PC-9 (cell line): ENCODE results near the gene GFRA1. TPM values are rescaled to one million over a fixed set of nuclear protein-coding genes. Genes with fewer than 3 reads are reported as not detected.

Source experiments
- BruUV-seq: library from RNA; stranded (reverse); fragments of 400-500 nt; replicated peaks from 2 replicates; lab custom pipeline; 2021; lab: Mats Ljungman, UMichigan
- CTCF ChIA-PET: fragments of 300-600 bp; sonication (Branson Sonifier 250); formaldehyde crosslinking; loops from one replicate; lab custom pipeline; 2022; ENCODE audit warnings: antibody characterized with exemption; lab: Charles Lee
- POLR2A ChIA-PET: fragments of 300-600 bp; sonication (Branson Sonifier 250); formaldehyde crosslinking; loops from one replicate; lab custom pipeline; 2022; ENCODE audit warnings: antibody characterized with exemption; ENCODE audit not compliant: unreplicated experiment; lab: Charles Lee
- DNase-seq, 2 experiments: peaks; one replicate each; pipeline versions ENCODE4 v3.0.0 to v3.0.0-alpha.2; 2015 to 2022; ENCODE audit warnings: mixed read lengths in 1 of 2
- H2AFZ ChIP-seq: fragments of 200-600 bp; sonication (generic); 2 replicates; pipeline ENCODE4 v1.8.1; 2017; ENCODE audit warnings: antibody characterized with exemption
- H3F3A ChIP-seq: fragments of 200-600 bp; sonication (generic); 2 replicates; pipeline ENCODE4 v1.8.1; 2017; ENCODE audit warnings: antibody characterized with exemption, mild to moderate bottlenecking, low read depth; ENCODE audit not compliant: insufficient read depth
- H3K27ac ChIP-seq: fragments of 200-600 bp; sonication (generic); 2 replicates; pipeline ENCODE4 v1.6.1; 2016; ENCODE audit warnings: mixed run types
- H3K27me3 ChIP-seq: fragments of 200-600 bp; sonication (generic); 2 replicates; pipeline ENCODE4 v1.6.1; 2016; ENCODE audit warnings: low read depth, mixed run types; ENCODE audit not compliant: insufficient read depth
- H3K36me3 ChIP-seq: fragments of 200-600 bp; sonication (generic); 2 replicates; pipeline ENCODE4 v1.6.1; 2016; ENCODE audit warnings: low read depth, mixed run types
- H3K4me1 ChIP-seq: fragments of 200-600 bp; sonication (generic); replicated peaks from 2 replicates; pipeline ENCODE4 v1.6.1; 2016; ENCODE audit warnings: mixed run types; ENCODE audit not compliant: insufficient read depth
- H3K4me2 ChIP-seq: fragments of 200-600 bp; sonication (generic); 2 replicates; pipeline ENCODE4 v1.6.1; 2017; ENCODE audit warnings: mixed run types
- H3K4me3 ChIP-seq: fragments of 200-600 bp; sonication (generic); 2 replicates; pipeline ENCODE4 v1.6.1; 2016; ENCODE audit warnings: mixed run types
- H3K79me2 ChIP-seq: fragments of 200-600 bp; sonication (generic); 2 replicates; pipeline ENCODE4 v1.6.1; 2017; ENCODE audit warnings: low read depth, mixed run types
- H3K9me2 ChIP-seq: fragments of 200-600 bp; sonication (generic); 2 replicates; pipeline ENCODE4 v1.8.1; 2017; ENCODE audit warnings: mild to moderate bottlenecking; ENCODE audit not compliant: insufficient read depth
- H3K9me3 ChIP-seq: fragments of 200-600 bp; sonication (generic); 2 replicates; pipeline ENCODE4 v1.8.1; 2016; ENCODE audit warnings: low read depth; ENCODE audit not compliant: insufficient read depth
- H4K20me1 ChIP-seq: fragments of 200-600 bp; sonication (generic); 2 replicates; pipeline ENCODE4 v1.8.1; 2017; ENCODE audit not compliant: insufficient read depth
- EZH2 ChIP-seq: fragments of 200-600 bp; sonication (generic); IDR thresholded peaks from 2 replicates; pipeline ENCODE4 v1.8.0; 2017; ENCODE audit warnings: antibody characterized with exemption, low read depth
- intact Hi-C: fragments of 100-400 bp; cut with micrococcal nuclease; formaldehyde crosslinking; loops from one replicate; pipeline ENCODE4 v1.10.0; 2022; ENCODE audit not compliant: unreplicated experiment
- total RNA-seq: library from RNA; stranded (reverse); gene quantifications from 2 replicates; pipeline ENCODE4 v1.2.3, GENCODE V29; 2021
- TF ChIP-seq, protein P1 (sequence below): fragments of 200-600 bp; sonication (generic); conservative IDR thresholded peaks from 2 replicates; pipeline ENCODE4 v1.6.1; 2017; ENCODE audit warnings: mixed run types, antibody characterized with exemption, mild to moderate bottlenecking, moderate library complexity

GFRA1 gene
- total RNA-seq, 1 experiment from 2014 or later: 0.11 TPM

- H3K27ac ChIP-seq: no peak overlapping the region
- H3K9me3 ChIP-seq: no peaks in the 10 kb centered on the region
- H2AFZ ChIP-seq: no peak overlapping the region
- no peaks in the 10 kb centered on the region for H3K36me3 ChIP-seq
- intact Hi-C loops: no loop called here
- POLR2A ChIA-PET: no interaction called here
- no peaks in the 10 kb centered on the region for H3K9me2 ChIP-seq
- H3K4me2 ChIP-seq: no peak overlapping the region
- DNase-seq: no peak
- H3K4me3 ChIP-seq: no peak overlapping the region
- no peaks in the 10 kb centered on the region for H3F3A ChIP-seq
- no peaks in the 10 kb centered on the region for H3K4me1 ChIP-seq
- CTCF ChIA-PET: no interaction called here
- no peaks in the 10 kb centered on the region for H4K20me1 ChIP-seq
- TF ChIP-seq, protein P1, sequence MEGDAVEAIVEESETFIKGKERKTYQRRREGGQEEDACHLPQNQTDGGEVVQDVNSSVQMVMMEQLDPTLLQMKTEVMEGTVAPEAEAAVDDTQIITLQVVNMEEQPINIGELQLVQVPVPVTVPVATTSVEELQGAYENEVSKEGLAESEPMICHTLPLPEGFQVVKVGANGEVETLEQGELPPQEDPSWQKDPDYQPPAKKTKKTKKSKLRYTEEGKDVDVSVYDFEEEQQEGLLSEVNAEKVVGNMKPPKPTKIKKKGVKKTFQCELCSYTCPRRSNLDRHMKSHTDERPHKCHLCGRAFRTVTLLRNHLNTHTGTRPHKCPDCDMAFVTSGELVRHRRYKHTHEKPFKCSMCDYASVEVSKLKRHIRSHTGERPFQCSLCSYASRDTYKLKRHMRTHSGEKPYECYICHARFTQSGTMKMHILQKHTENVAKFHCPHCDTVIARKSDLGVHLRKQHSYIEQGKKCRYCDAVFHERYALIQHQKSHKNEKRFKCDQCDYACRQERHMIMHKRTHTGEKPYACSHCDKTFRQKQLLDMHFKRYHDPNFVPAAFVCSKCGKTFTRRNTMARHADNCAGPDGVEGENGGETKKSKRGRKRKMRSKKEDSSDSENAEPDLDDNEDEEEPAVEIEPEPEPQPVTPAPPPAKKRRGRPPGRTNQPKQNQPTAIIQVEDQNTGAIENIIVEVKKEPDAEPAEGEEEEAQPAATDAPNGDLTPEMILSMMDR: no peak
- TF ChIP-seq EZH2: no peak
- no peaks in the 10 kb centered on the region for H3K27me3 ChIP-seq
- no peaks in the 10 kb centered on the region for H3K79me2 ChIP-seq
- no TSS peak for BruUV-seq
These were observed 33.8 kb upstream of the GFRA1 start for GRCh38 chr10:116306847-116307246.

DNA sequence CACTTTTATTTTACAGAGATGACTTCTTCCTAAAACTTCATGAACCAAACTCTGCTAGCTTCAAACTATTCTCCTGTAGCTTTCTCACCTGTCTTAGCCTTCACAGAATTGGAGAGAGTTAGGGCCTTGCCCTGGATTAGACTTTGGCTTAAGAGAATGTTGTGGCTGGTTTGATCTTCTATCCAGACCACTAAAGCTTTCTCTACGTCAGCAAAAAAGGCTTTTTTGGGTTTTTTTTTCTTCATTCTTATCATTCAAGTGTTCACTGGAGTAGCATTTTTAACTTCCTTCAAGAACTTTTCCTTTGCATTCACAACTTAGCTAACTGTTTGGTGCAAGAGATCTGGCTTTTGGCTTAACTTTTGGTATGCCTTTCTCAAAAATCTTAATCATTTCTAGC lies 31.9 kb upstream of the GFRA1 start:
- Histone ChIP-seq H3K27me3 (no peaks in the 10 kb centered on the region), H3K9me3 (no peaks in the 10 kb centered on the region), H3F3A (no peaks in the 10 kb centered on the region), H3K4me2 (no peak overlapping the region), H3K79me2 (no peaks in the 10 kb centered on the region), H3K4me3 (no peak overlapping the region), H3K9me2 (no peaks in the 10 kb centered on the region), H3K4me1 (no peaks in the 10 kb centered on the region), H3K36me3 (no peaks in the 10 kb centered on the region), H2AFZ (no peak overlapping the region), H3K27ac (no peak overlapping the region), H4K20me1 (no peaks in the 10 kb centered on the region)
- DNase-seq: no peak
- intact Hi-C loops: no loop called here
- no TSS peak for BruUV-seq
- TF ChIP-seq EZH2: no peak
- TF ChIP-seq, protein P1: no peak
- ChIA-PET CTCF (no interaction called here), POLR2A (no interaction called here)

DNA sequence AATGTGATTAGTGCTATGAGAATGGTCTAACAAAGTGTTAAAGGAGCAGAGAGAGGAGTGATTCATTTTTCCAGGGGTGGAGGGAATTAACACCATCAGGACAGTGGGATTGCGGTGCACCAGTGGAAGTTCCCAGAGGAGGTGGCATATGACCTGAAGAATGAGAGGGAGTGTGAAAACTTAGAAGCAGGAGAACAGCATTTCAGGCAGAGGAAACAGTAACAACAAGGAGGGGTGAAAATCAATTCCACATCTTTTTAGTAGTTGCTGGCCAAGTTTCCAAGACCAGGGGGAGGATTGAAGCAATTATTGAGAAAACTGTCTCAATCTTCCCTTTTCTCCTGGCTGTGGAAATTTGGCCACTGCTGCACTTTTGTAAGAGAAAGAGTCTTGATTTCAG lies 27.5 kb upstream of the GFRA1 start:
- BruUV-seq: no TSS peak
- Histone ChIP-seq H3F3A (no peaks in the 10 kb centered on the region), H3K79me2 (no peaks in the 10 kb centered on the region), H4K20me1 (no peaks in the 10 kb centered on the region), H3K4me1 (no peaks in the 10 kb centered on the region), H3K36me3 (no peaks in the 10 kb centered on the region), H3K4me2 (no peak overlapping the region), H3K27me3 (no peaks in the 10 kb centered on the region), H3K4me3 (no peak overlapping the region), H2AFZ (no peak overlapping the region), H3K9me2 (no peaks in the 10 kb centered on the region), H3K27ac (no peak overlapping the region), H3K9me3 (no peaks in the 10 kb centered on the region)
- intact Hi-C loops: no loop called here
- CTCF ChIA-PET: no interaction called here
- TF ChIP-seq, protein P1: no peak
- POLR2A ChIA-PET: no interaction called here
- no peak for DNase-seq
